Gastroesophageal sphincter (tissue), 4 donors: ENCODE data around the gene XXYLT1. TPM values are rescaled to one million over a fixed set of nuclear protein-coding genes. Genes with fewer than 3 reads are reported as not detected.
A peak's percentile ranks its signal among the peaks of the same experiment; 100 is the strongest.

Source experiments
- ATAC-seq: fragments of 150-250 bp; one replicate; pipeline ENCODE4 v1.9.1; 2016; ENCODE audit warnings: mild to moderate bottlenecking, moderate library complexity
- H3K27ac ChIP-seq, 4 donors: fragments of 200-600 bp; sonication (generic) in 3 of 4; 1 replicate in 3 of 4; 2 replicates in 1 of 4; pipeline ENCODE4 v1.5.1; 2016 to 2019
- H3K27me3 ChIP-seq: fragments of 200-600 bp; sonication (generic); one replicate; pipeline ENCODE4 v1.5.1; 2019
- H3K36me3 ChIP-seq, 2 donors: fragments of 200-600 bp; sonication (generic); one replicate each; pipeline ENCODE4 v1.5.1; 2019; ENCODE audit warnings: control low read depth in 1 of 2
- H3K4me1 ChIP-seq, 3 donors: fragments of 200-600 bp; sonication (generic); 1 replicate in 2 of 3; 2 replicates in 1 of 3; pipeline ENCODE4 v1.5.1; 2016 to 2019; ENCODE audit warnings: control low read depth in 2 of 3
- H3K4me3 ChIP-seq, 2 donors: fragments of 200-600 bp; sonication (generic); one replicate each; pipeline ENCODE4 v1.5.1; 2019; ENCODE audit warnings: mild to moderate bottlenecking in 1 of 2, moderate library complexity in 1 of 2
- H3K9me3 ChIP-seq, 3 donors: fragments of 200-600 bp; sonication (generic); one replicate each; pipeline ENCODE4 v1.5.1; 2017 to 2019; ENCODE audit warnings: control low read depth in 2 of 3
- EP300 ChIP-seq: sonication (generic); formaldehyde crosslinking; IDR thresholded peaks from one replicate; pipeline ENCODE4 v1.6.1; 2017; ENCODE audit warnings: antibody characterized with exemption, mild to moderate bottlenecking
- POLR2A ChIP-seq, 2 donors: fragments of 450-650 bp; IDR thresholded peaks; one replicate each; pipeline ENCODE4 v1.6.1; 2017; ENCODE audit warnings: antibody characterized with exemption in 2 of 2, mild to moderate bottlenecking in 2 of 2, moderate library complexity in 1 of 2
- POLR2AphosphoS5 ChIP-seq: sonication (generic); formaldehyde crosslinking; IDR thresholded peaks from one replicate; pipeline ENCODE4 v1.6.1; 2017; ENCODE audit warnings: antibody characterized with exemption
- WGBS, 2 donors: methylation state at CpG; one replicate each; pipeline ENCODE4 v1.1.5; 2018; ENCODE audit warnings: low coverage in 1 of 2; 5-methylcytosine and 5-hydroxymethylcytosine counted together
- total RNA-seq, 4 donors: library from RNA; depleted of rRNA; stranded (reverse); fragments of >200 nt; gene quantifications; one replicate each; pipeline ENCODE4 v1.1.0, GENCODE V29; 2016
- TF ChIP-seq, protein P1 (sequence below), 4 experiments: fragments of 200-600 bp in 2 of 4; fragments of 450-650 bp in 2 of 4; sonication (generic) in 1 of 4; IDR thresholded peaks; one replicate each; pipeline ENCODE4 v1.5.1; 2017 to 2019; ENCODE audit warnings: antibody characterized with exemption in 4 of 4, mild to moderate bottlenecking in 2 of 4, moderate library complexity in 2 of 4

XXYLT1 gene
- total RNA-seq, 4 donors from 2014 or later = 10.1 to 14.0 (median 12.5) TPM

DNA sequence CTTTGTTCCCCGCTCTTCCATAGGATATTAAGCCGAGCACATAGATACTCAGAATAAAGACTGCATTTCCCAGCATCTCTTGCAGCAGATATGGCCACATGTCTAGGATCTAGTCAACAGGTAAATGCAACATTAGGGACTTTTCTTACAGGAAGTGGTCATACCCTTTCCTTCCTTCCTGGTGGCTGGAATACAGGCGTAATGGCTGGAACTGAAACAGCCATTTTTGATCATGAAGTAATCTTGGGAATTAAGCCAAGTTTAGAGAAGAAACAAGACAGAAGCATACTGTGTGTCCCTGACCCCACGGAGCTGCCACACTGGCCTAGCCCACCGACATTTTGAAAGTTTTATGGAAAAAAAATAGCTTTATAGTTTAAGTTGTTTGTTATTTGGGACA is 234.0 kb downstream of the XXYLT1 start:
- Histone ChIP-seq H3K4me1 (no peaks in the 10 kb centered on the region), H3K36me3 (no peaks in the 10 kb centered on the region), H3K27ac (no peak overlapping the region), H3K4me3 (no peak overlapping the region), H3K27me3 (peaks cover 3% of the 10 kb centered on the region), H3K9me3 (no peaks in the 10 kb centered on the region)
- no peak for ATAC-seq
- 79 to 87% methylated on average over 5 of the region's 5 CpGs for WGBS, 2 donors
- no peak for TF ChIP-seq EP300
- no peak for TF ChIP-seq POLR2A (IDR thresholded peaks at IDR 0.05)
- TF ChIP-seq, protein P1, sequence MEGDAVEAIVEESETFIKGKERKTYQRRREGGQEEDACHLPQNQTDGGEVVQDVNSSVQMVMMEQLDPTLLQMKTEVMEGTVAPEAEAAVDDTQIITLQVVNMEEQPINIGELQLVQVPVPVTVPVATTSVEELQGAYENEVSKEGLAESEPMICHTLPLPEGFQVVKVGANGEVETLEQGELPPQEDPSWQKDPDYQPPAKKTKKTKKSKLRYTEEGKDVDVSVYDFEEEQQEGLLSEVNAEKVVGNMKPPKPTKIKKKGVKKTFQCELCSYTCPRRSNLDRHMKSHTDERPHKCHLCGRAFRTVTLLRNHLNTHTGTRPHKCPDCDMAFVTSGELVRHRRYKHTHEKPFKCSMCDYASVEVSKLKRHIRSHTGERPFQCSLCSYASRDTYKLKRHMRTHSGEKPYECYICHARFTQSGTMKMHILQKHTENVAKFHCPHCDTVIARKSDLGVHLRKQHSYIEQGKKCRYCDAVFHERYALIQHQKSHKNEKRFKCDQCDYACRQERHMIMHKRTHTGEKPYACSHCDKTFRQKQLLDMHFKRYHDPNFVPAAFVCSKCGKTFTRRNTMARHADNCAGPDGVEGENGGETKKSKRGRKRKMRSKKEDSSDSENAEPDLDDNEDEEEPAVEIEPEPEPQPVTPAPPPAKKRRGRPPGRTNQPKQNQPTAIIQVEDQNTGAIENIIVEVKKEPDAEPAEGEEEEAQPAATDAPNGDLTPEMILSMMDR (IDR thresholded peaks at IDR 0.05) = no peak
- no peak for TF ChIP-seq POLR2AphosphoS5

DNA sequence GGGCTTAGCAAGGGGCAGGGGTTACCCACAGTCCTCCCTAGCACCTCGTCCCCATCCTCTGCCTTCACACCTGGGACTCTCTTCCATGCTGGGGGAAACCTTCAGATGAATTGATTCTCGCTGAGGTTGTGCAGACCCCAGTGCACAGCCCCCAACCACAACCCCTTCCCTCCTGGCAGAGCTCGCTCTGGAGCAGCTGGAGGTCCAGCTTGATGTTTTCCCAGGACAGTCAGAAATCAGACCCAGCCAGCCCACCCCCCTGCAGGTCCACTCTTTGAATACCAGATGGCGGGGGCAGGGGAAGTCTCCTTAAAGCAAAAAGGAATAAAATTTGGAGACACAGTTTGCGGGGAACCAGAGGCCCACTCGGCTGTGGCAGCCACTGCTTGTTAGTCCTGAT is 234.4 kb downstream of the XXYLT1 start:
- TF ChIP-seq EP300 (no peak), POLR2AphosphoS5 (no peak), POLR2A (IDR thresholded peaks at IDR 0.05) (no peak)
- TF ChIP-seq, protein P1 (IDR thresholded peaks at IDR 0.05) = no peak
- ATAC-seq = no peak
- H3K27me3 ChIP-seq = peaks cover 3% of the 10 kb centered on the region
- no peaks in the 10 kb centered on the region for H3K36me3 ChIP-seq
- H3K27ac ChIP-seq = no peak overlapping the region
- H3K4me3 ChIP-seq = no peak overlapping the region
- H3K4me1 ChIP-seq = no peaks in the 10 kb centered on the region
- no peaks in the 10 kb centered on the region for H3K9me3 ChIP-seq
- WGBS, 2 donors = 60 to 85% methylated on average over 1 to 2 of the region's 6 CpGs

DNA sequence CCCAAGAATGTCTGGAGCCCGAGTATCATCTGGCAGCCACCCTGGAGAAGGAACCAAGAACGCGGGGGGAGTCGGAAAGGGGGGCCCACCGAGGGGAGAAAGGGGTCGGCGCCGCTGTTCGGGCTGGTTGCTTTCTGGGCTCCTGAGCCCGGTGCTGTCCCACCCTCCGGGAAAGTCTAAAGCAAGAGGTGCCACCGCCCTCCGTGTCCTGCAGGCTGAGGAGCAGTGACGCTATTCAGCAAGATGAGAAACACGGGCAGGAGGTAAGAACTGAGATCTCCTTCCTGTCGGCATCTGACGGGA is 234.8 kb downstream of the XXYLT1 start:
- TF ChIP-seq POLR2AphosphoS5 = no peak
- TF ChIP-seq POLR2A (IDR thresholded peaks at IDR 0.05) = no peak
- no peak for TF ChIP-seq EP300
- TF ChIP-seq, protein P1 (IDR thresholded peaks at IDR 0.05) = no peak
- WGBS, 2 donors = 74% methylated on average over 16 of the region's 17 CpGs; no CpG with 5 or more reads in 1 of the 2 donors
- Histone ChIP-seq H3K9me3 (no peaks in the 10 kb centered on the region), H3K27ac (no peak overlapping the region), H3K36me3 (no peaks in the 10 kb centered on the region), H3K4me3 (no peak overlapping the region), H3K4me1 (no peaks in the 10 kb centered on the region), H3K27me3 (peaks cover 3% of the 10 kb centered on the region)
- ATAC-seq = no peak

DNA sequence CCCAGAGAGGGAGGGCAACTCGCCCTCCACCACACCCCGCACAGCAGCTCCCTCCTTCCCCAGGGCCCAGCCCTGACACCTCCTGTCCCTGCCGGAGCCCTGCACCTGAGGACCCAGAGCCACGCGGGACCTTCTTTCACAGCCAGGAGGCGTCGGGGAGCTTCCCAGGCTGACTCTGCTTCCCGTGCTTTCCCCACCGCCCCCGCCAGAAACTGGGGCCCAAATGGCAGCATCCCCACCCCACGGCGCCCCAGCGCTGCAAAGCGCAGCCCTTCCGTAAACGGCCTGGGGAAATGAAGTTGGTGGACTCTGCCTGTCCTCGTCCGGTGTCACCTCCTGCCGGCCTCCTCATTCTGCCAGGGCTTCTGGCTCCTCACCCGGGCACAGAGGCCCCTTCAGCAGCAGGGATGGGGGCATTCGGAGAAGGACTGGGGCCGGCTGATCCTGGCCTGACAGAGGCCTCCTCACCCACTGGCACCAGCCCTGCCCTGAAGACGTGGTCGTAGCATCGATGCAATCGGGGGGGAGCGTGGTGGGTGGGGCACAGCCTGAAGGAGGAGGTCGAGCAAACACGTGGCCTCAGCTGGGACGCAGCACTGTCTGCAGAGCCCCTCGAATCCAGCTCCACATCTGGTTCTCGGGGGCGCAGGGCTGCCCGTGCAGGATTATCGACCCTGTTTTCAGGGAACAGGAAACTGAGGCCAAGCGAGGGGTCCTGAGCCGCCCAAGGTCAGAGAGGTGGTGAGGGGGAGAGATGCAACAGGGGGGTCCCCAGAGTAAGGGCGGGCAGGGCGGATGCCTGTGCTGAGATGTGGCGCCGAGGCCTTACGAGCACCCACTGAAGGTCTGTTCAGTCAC is 235.4 kb downstream of the XXYLT1 start:
- Histone ChIP-seq H3K9me3 (no peaks in the 10 kb centered on the region), H3K36me3 (no peaks in the 10 kb centered on the region), H3K27me3 (peaks cover 3% of the 10 kb centered on the region), H3K27ac (no peak overlapping the region), H3K4me1 (no peaks in the 10 kb centered on the region), H3K4me3 (no peak overlapping the region)
- no peak for ATAC-seq
- 64% methylated on average over 4 of the region's 42 CpGs; no CpG with 5 or more reads in 1 of the 2 donors for WGBS, 2 donors
- TF ChIP-seq POLR2A (IDR thresholded peaks at IDR 0.05) (no peak), POLR2AphosphoS5 (no peak)
- TF ChIP-seq, protein P1 (IDR thresholded peaks at IDR 0.05) = peak in 1 of 4 experiments; percentile 53

DNA sequence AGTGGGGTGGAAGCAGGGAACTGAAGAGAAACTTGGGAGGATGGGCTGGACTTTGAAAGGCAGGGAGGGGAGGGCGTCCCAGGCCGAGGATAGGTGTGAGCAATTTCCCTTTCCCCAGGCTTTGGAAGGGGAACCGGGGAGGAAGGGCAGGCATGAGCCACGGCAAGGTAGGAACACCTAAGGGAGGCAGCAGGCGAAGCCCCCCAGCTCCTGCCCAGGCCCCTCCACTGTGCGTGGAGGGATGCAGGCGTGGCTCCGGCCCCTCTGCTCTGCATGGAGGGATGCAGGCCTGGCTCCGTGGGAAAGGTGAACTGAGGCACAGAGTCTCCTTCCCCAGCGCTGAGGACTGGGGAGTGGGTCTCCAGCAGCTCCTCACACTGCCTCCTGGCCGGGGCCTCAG is 236.4 kb downstream of the XXYLT1 start:
- Histone ChIP-seq H3K4me3 (no peak overlapping the region), H3K4me1 (no peaks in the 10 kb centered on the region), H3K27me3 (peaks cover 3% of the 10 kb centered on the region), H3K9me3 (no peaks in the 10 kb centered on the region), H3K36me3 (no peaks in the 10 kb centered on the region), H3K27ac (no peak overlapping the region)
- ATAC-seq = no peak
- TF ChIP-seq POLR2AphosphoS5 (no peak), EP300 (no peak), POLR2A (IDR thresholded peaks at IDR 0.05) (no peak)
- TF ChIP-seq, protein P1 (IDR thresholded peaks at IDR 0.05) = no peak
- 89 to 100% methylated on average over 2 to 6 of the region's 11 CpGs for WGBS, 2 donors
